Left lung (tissue), 10 donors: ENCODE data around the gene DOCK4. TPM values are rescaled to one million over a fixed set of nuclear protein-coding genes. Genes with fewer than 3 reads are reported as not detected.

Experiments used
- ATAC-seq: fragments of 200-7000 bp; cut with Tn5 transposase; one replicate; pipeline ENCODE4 v1.9.1; 2020; ENCODE audit warnings: moderate library complexity
- DNase-seq, 4 donors: peaks; one replicate each; pipeline ENCODE4 v3.0.0-alpha.2; 2013 to 2020
- H3K27ac ChIP-seq, 2 donors: fragments of 200-600 bp; sonication (generic) in 1 of 2; one replicate each; pipeline versions ENCODE4 v1.5.0 to v1.8.0; 2020 to 2021
- H3K27me3 ChIP-seq, 2 donors: fragments of 200-600 bp; sonication (generic) in 1 of 2; one replicate each; pipeline versions ENCODE4 v1.5.0 to v1.8.0; 2020 to 2021
- H3K36me3 ChIP-seq, 2 donors: fragments of 200-600 bp; sonication (generic) in 1 of 2; one replicate each; pipeline versions ENCODE4 v1.5.0 to v1.8.0; 2020 to 2021
- H3K4me1 ChIP-seq, 2 donors: fragments of 200-600 bp; one replicate each; pipeline ENCODE4 v1.8.0; 2021
- H3K4me3 ChIP-seq, 2 donors: fragments of 200-600 bp; sonication (generic) in 1 of 2; one replicate each; pipeline versions ENCODE4 v1.5.0 to v1.8.0; 2020 to 2021; ENCODE audit warnings: mild to moderate bottlenecking in 1 of 2
- H3K9me3 ChIP-seq, 2 donors: fragments of 200-600 bp; sonication (generic) in 1 of 2; one replicate each; pipeline versions ENCODE4 v1.5.0 to v1.8.0; 2020 to 2021
- intact Hi-C, 2 donors: fragments of 100-400 bp; cut with DNase I; formaldehyde crosslinking; loops; one replicate each; pipeline versions ENCODE4 v1.11.2 to v1.14.2; 2022
- polyA plus RNA-seq, 6 donors: library from polyadenylated mRNA; unstranded; fragments of 120-200 nt; gene quantifications; one replicate each; pipeline ENCODE4 v1.2.1, GENCODE V29; 2013; ENCODE audit not compliant: insufficient read length in 6 of 6
- total RNA-seq, 2 donors: library from RNA; stranded (reverse); fragmentation: NEBNext Ultra II Directional; extraction: Animal tissue kit (Norgen Biotek cat#: 25700); gene quantifications; one replicate each; pipeline ENCODE4 v1.2.1, GENCODE V29; 2021
- TF ChIP-seq, protein P1 (sequence below), 2 donors: fragments of 200-600 bp; sonication (generic) in 1 of 2; IDR thresholded peaks; one replicate each; pipeline versions ENCODE4 v1.5.0 to v1.8.0; 2021; ENCODE audit warnings: antibody characterized with exemption in 2 of 2
- donor health status: DM: no; HTN: yes; CAD: no.
- donor health status: DM: no; HTN: no; CAD: no.

Gene DOCK4
- total and polyA plus RNA-seq, 8 donors = 38.9 to 64.3 (median 52.5) TPM

DNA sequence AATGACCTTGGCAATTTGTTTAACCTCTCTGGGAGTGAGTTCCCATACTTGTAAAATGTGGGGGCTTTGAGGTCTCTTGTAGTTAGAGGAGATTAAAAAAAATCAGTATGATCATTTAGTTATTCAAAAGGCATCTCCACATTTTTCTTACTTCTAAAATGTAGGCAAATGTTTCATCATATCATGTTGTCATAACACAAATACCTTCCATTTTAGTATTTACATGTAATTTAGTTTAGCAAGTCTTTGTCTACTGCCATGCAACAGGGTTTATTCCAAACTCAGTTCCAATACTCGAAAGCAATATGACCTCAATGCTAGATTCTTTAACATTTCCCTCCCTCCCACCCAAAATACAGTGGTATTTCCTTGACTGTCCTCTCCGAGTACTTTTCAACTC, 381.2 kb downstream of the DOCK4 start:
- H3K36me3 ChIP-seq = peaks cover 0 to 28% of the 10 kb centered on the region in 2 donors
- no peaks in the 10 kb centered on the region for H3K9me3 ChIP-seq
- no peak overlapping the region for H3K4me3 ChIP-seq
- ATAC-seq = no peak
- H3K27ac ChIP-seq = no peak overlapping the region
- TF ChIP-seq, protein P1, sequence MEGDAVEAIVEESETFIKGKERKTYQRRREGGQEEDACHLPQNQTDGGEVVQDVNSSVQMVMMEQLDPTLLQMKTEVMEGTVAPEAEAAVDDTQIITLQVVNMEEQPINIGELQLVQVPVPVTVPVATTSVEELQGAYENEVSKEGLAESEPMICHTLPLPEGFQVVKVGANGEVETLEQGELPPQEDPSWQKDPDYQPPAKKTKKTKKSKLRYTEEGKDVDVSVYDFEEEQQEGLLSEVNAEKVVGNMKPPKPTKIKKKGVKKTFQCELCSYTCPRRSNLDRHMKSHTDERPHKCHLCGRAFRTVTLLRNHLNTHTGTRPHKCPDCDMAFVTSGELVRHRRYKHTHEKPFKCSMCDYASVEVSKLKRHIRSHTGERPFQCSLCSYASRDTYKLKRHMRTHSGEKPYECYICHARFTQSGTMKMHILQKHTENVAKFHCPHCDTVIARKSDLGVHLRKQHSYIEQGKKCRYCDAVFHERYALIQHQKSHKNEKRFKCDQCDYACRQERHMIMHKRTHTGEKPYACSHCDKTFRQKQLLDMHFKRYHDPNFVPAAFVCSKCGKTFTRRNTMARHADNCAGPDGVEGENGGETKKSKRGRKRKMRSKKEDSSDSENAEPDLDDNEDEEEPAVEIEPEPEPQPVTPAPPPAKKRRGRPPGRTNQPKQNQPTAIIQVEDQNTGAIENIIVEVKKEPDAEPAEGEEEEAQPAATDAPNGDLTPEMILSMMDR (IDR thresholded peaks at IDR 0.05) = no peak
- no peaks in the 10 kb centered on the region for H3K27me3 ChIP-seq
- no peak for DNase-seq
- H3K4me1 ChIP-seq = no peaks in the 10 kb centered on the region
- intact Hi-C loops = no loop called here

DNA sequence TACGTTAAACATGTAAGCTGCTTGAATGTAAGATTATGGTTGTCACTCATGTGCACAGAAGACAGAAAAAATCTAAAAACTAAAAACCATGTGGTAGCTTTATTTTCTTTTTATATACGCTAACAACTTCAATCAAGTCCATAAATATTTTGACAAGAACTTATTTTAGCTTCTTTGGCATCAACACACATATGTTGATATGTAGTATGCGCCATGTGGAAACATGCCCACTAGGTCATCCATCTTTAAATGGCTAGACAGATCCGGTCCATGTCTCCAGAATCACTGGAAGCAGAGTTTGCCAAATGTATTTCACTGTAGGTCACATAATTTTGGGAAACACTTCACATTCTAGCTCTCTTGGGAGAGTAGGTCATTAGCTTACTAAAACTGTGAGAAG, 382.4 kb downstream of the DOCK4 start:
- Histone ChIP-seq H3K27ac (no peak overlapping the region), H3K4me1 (no peaks in the 10 kb centered on the region), H3K27me3 (no peaks in the 10 kb centered on the region), H3K4me3 (no peak overlapping the region), H3K36me3 (peaks cover 0 to 39% of the 10 kb centered on the region in 2 donors), H3K9me3 (no peaks in the 10 kb centered on the region)
- DNase-seq (peak in 2 of 4 donors; percentile 25 to 33), ATAC-seq (no peak)
- intact Hi-C loops = no loop called here
- TF ChIP-seq, protein P1 (IDR thresholded peaks at IDR 0.05) = no peak

DNA sequence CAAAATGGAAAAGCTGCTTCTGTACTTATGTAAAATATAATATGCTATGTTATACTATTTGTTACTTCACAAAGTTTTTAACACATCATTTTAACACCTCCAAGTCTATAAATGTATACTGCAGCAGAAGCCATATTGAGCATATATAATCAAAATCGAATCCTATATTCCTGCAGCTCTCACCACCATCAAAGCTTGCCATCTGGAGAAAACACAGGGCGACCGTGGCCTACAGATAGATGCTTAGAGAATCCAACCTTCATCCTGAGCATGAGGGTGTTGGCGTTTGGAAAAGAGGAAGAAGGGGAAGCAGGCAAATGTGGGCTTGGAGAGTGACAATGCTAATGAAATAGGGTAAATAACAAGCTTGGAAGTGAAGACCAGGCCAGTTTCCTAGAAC, 385.2 kb downstream of the DOCK4 start:
- ATAC-seq (no peak), DNase-seq (no peak)
- H3K4me1 ChIP-seq = no peaks in the 10 kb centered on the region
- H3K4me3 ChIP-seq = no peak overlapping the region
- H3K27ac ChIP-seq = no peak overlapping the region
- TF ChIP-seq, protein P1 (IDR thresholded peaks at IDR 0.05) = no peak
- peaks cover 0 to 32% of the 10 kb centered on the region in 2 donors for H3K36me3 ChIP-seq
- H3K9me3 ChIP-seq = no peaks in the 10 kb centered on the region
- intact Hi-C loops = no loop called here
- no peaks in the 10 kb centered on the region for H3K27me3 ChIP-seq

DNA sequence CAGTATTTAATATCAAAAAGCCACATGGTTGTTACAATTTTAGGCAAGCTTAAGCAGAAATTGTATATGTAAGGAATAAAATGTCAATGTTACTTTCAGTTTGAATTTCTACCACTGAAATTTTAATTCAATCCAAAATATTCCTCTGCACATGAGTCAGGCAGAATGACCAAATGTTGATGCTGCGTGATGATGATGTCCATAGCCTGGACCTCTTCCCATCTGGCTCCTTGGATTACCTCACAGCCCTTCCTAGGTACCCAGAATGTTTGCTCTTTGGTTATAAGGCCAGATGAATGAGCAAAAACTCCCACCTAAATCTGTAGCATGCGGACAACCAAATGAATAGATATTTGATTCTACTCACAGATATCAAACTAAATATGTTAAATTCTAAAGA, 385.6 kb downstream of the DOCK4 start:
- no peaks in the 10 kb centered on the region for H3K27me3 ChIP-seq

DNA sequence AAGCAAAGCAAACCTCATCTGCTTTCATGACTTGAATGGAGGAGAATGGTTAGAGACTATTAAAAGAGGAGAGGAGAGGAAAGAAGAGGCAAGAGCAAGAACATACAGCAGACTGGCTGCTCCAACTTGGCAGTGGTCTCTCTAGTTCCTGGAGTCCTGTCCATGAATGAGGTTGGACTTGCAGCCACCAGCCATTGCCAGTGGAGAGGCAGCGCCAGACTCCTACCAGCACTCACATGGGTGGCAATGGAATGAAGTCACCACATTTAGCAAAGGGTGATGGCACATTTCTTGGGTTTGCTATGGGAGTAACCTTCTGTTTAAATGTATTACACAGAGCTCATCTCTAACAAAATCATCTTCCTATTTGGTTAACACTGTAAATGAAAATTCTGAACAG, 386.1 kb downstream of the DOCK4 start:
- H3K9me3 ChIP-seq = no peaks in the 10 kb centered on the region
- no peak overlapping the region for H3K4me3 ChIP-seq
- TF ChIP-seq, protein P1 (IDR thresholded peaks at IDR 0.05) = no peak
- H3K27ac ChIP-seq = no peak overlapping the region
- ATAC-seq (no peak), DNase-seq (no peak)
- H3K27me3 ChIP-seq = no peaks in the 10 kb centered on the region
- H3K36me3 ChIP-seq = peaks cover 0 to 32% of the 10 kb centered on the region in 2 donors
- H3K4me1 ChIP-seq = no peaks in the 10 kb centered on the region
- intact Hi-C loops = no loop called here

More for the DNA sequence above, 385.6 kb downstream of the DOCK4 start:
- no peak overlapping the region for H3K4me3 ChIP-seq
- ATAC-seq (no peak), DNase-seq (no peak)
- H3K9me3 ChIP-seq = no peaks in the 10 kb centered on the region
- TF ChIP-seq, protein P1 (IDR thresholded peaks at IDR 0.05) = no peak
- no peaks in the 10 kb centered on the region for H3K4me1 ChIP-seq
- H3K27ac ChIP-seq = no peak overlapping the region
- H3K36me3 ChIP-seq = peaks cover 0 to 32% of the 10 kb centered on the region in 2 donors
- intact Hi-C loops = no loop called here
